IMR-90 (cell line): ENCODE data around the gene AVPR2. TPM values are rescaled to one million over a fixed set of nuclear protein-coding genes. Genes with fewer than 3 reads are reported as not detected.
A peak's percentile ranks its signal among the peaks of the same experiment; 100 is the strongest.

ENCODE experiments used
- ATAC-seq: fragments of 200-7000 bp; cut with Tn5 transposase; 2 replicates; pipeline ENCODE4 v1.9.1; 2020; ENCODE audit warnings: low read depth, mild to moderate bottlenecking, moderate library complexity
- BruUV-seq: library from RNA; stranded (reverse); fragments of 400-500 nt; replicated peaks from 2 replicates; lab custom pipeline; 2021; lab: Mats Ljungman, UMichigan
- CTCF ChIA-PET: fragments of 300-600 bp; formaldehyde crosslinking; extraction: SDS; loops from one replicate; lab custom pipeline; 2021; ENCODE audit warnings: antibody characterized with exemption; lab: Yijun Ruan, JAX
- POLR2A ChIA-PET: fragments of 300-600 bp; sonication (Branson Sonifier 250); formaldehyde crosslinking; loops from one replicate; lab custom pipeline; 2022; ENCODE audit warnings: antibody characterized with exemption; ENCODE audit not compliant: unreplicated experiment; lab: Charles Lee
- DNase-seq: peaks from one replicate; pipeline ENCODE4 v3.0.0; 2013
- H2AFZ ChIP-seq: replicated peaks from 2 replicates; pipeline ENCODE3; 2013; ENCODE audit warnings: low read length, mild to moderate bottlenecking; ENCODE audit not compliant: poor library complexity
- H2AK5ac ChIP-seq: 2 replicates; pipeline ENCODE4 v1.6.1; 2013; ENCODE audit warnings: low read depth, low read length, inconsistent platforms
- H2AK9ac ChIP-seq: replicated peaks from 2 replicates; pipeline ENCODE3; 2013; ENCODE audit warnings: mild to moderate bottlenecking, low read depth, low read length, moderate library complexity; ENCODE audit not compliant: poor library complexity
- H2BK120ac ChIP-seq: 2 replicates; pipeline ENCODE4 v1.6.1; 2013; ENCODE audit warnings: low read depth, low read length, inconsistent platforms
- H2BK15ac ChIP-seq: 3 replicates; pipeline ENCODE4 v1.6.1; 2013; ENCODE audit warnings: low read depth, low read length, inconsistent platforms
- H2BK20ac ChIP-seq: 2 replicates; pipeline ENCODE4 v1.6.1; 2013; ENCODE audit warnings: low read depth, mild to moderate bottlenecking, inconsistent platforms, low read length, moderate library complexity
- H2BK5ac ChIP-seq: 2 replicates; pipeline ENCODE4 v1.6.1; 2013; ENCODE audit warnings: mild to moderate bottlenecking, low read depth, low read length, inconsistent platforms; ENCODE audit not compliant: poor library complexity, severe bottlenecking
- H3K14ac ChIP-seq: replicated peaks from 2 replicates; pipeline ENCODE4 v1.6.1; 2013; ENCODE audit warnings: low read depth, low read length, inconsistent platforms
- H3K18ac ChIP-seq: 2 replicates; pipeline ENCODE4 v1.6.1; 2013; ENCODE audit warnings: low read depth, low read length, control low read depth
- H3K23ac ChIP-seq: 2 replicates; pipeline ENCODE4 v1.6.1; 2013; ENCODE audit warnings: low read depth, low read length, inconsistent platforms
- H3K27ac ChIP-seq: 2 replicates; pipeline ENCODE4 v1.5.1; 2013; ENCODE audit warnings: mild to moderate bottlenecking, control low read depth, low read length; ENCODE audit not compliant: insufficient read depth
- H3K27me3 ChIP-seq: 2 replicates; pipeline ENCODE4 v1.6.1; 2013; ENCODE audit warnings: low read length; ENCODE audit not compliant: control insufficient read depth, insufficient read depth
- H3K36me3 ChIP-seq: 2 replicates; pipeline ENCODE4 v1.6.1; 2013; ENCODE audit warnings: low read length, mixed read lengths; ENCODE audit not compliant: control insufficient read depth, insufficient read depth
- H3K4ac ChIP-seq: 2 replicates; pipeline ENCODE4 v1.6.1; 2013; ENCODE audit warnings: low read depth, low read length, inconsistent platforms
- H3K4me1 ChIP-seq: 2 replicates; pipeline ENCODE4 v1.6.1; 2013; ENCODE audit warnings: low read length, mixed read lengths; ENCODE audit not compliant: control insufficient read depth, insufficient read depth
- H3K4me2 ChIP-seq: 2 replicates; pipeline ENCODE4 v1.6.1; 2013; ENCODE audit warnings: low read depth, mild to moderate bottlenecking, control low read depth, low read length, moderate library complexity
- H3K4me3 ChIP-seq: 2 replicates; pipeline ENCODE4 v1.5.1; 2013; ENCODE audit warnings: low read depth, mild to moderate bottlenecking, control low read depth, low read length, moderate library complexity; ENCODE audit not compliant: insufficient read depth
- H3K56ac ChIP-seq: 2 replicates; pipeline ENCODE4 v1.6.1; 2013; ENCODE audit warnings: low read length, inconsistent platforms; ENCODE audit not compliant: insufficient read depth; ENCODE audit errors: extremely low read depth
- H3K79me1 ChIP-seq, 2 experiments: 2 replicates each; pipeline ENCODE4 v1.6.1; 2013; ENCODE audit warnings: low read length in 2 of 2, inconsistent platforms in 1 of 2, low read depth in 1 of 2
- H3K9ac ChIP-seq: 2 replicates; pipeline ENCODE4 v1.6.1; 2013; ENCODE audit warnings: low read depth, low read length, control low read depth
- H3K9me1 ChIP-seq: 2 replicates; pipeline ENCODE4 v1.6.1; 2013; ENCODE audit warnings: low read length, inconsistent platforms; ENCODE audit not compliant: insufficient read depth
- H3K9me3 ChIP-seq: 2 replicates; pipeline ENCODE4 v1.6.1; 2013; ENCODE audit warnings: low read length; ENCODE audit not compliant: control insufficient read depth, insufficient read depth
- H4K20me1 ChIP-seq: 2 replicates; pipeline ENCODE4 v1.6.1; 2013; ENCODE audit warnings: low read length, inconsistent platforms; ENCODE audit not compliant: insufficient read depth
- H4K5ac ChIP-seq: 2 replicates; pipeline ENCODE4 v1.6.1; 2013; ENCODE audit warnings: mild to moderate bottlenecking, low read depth, low read length, control low read depth
- H4K8ac ChIP-seq, 2 experiments: 2 replicates each; pipeline ENCODE4 v1.6.1; 2013; ENCODE audit warnings: low read depth in 2 of 2, low read length in 2 of 2, control low read depth in 1 of 2, inconsistent platforms in 1 of 2
- H4K91ac ChIP-seq: 2 replicates; pipeline ENCODE4 v1.6.1; 2013; ENCODE audit warnings: low read depth, low read length, inconsistent platforms; ENCODE audit not compliant: insufficient read depth
- BHLHE40 ChIP-seq: fragments of 150-350 bp; IDR thresholded peaks from 2 replicates; pipeline ENCODE4 v1.6.1; 2016; ENCODE audit warnings: mild to moderate bottlenecking, low read depth, low read length
- CEBPB ChIP-seq: IDR thresholded peaks from 2 replicates; pipeline ENCODE4 v1.6.1; 2012; ENCODE audit warnings: low read depth, low read length, improper control_type of control experiment
- CHD1 ChIP-seq: IDR thresholded peaks from 2 replicates; pipeline ENCODE4 v1.6.1; 2012; ENCODE audit warnings: low read depth, low read length, improper control_type of control experiment
- FOS ChIP-seq: fragments of 150-350 bp; IDR thresholded peaks from 2 replicates; pipeline ENCODE4 v1.6.1; 2016; ENCODE audit warnings: low read depth, low read length
- MAZ ChIP-seq: IDR thresholded peaks from 2 replicates; pipeline ENCODE4 v1.6.1; 2012; ENCODE audit warnings: low read depth, mild to moderate bottlenecking, low read length, improper control_type of control experiment, moderate library complexity, borderline replicate concordance
- MXI1 ChIP-seq: IDR thresholded peaks from 2 replicates; pipeline ENCODE4 v1.6.1; 2012; ENCODE audit warnings: low read depth, mild to moderate bottlenecking, low read length, moderate library complexity, borderline replicate concordance
- NFE2L2 ChIP-seq: fragments of 150-350 bp; IDR thresholded peaks from 2 replicates; pipeline ENCODE4 v1.6.1; 2016; ENCODE audit warnings: low read depth, mild to moderate bottlenecking, low read length
- POLR2A ChIP-seq: IDR thresholded peaks from 2 replicates; pipeline ENCODE4 v1.6.1; 2012; ENCODE audit warnings: mild to moderate bottlenecking, low read depth, low read length
- RAD21 ChIP-seq: IDR thresholded peaks from 2 replicates; pipeline ENCODE4 v1.6.1; 2012; ENCODE audit warnings: low read length, improper control_type of control experiment
- RCOR1 ChIP-seq: IDR thresholded peaks from 2 replicates; pipeline ENCODE4 v1.6.1; 2012; ENCODE audit warnings: mild to moderate bottlenecking, low read length, improper control_type of control experiment; ENCODE audit not compliant: insufficient replicate concordance
- SMC3 ChIP-seq: fragments of 150-350 bp; IDR thresholded peaks from 2 replicates; pipeline ENCODE4 v1.6.1; 2016; ENCODE audit warnings: low read depth, mild to moderate bottlenecking, antibody characterized with exemption, low read length, moderate library complexity
- WGBS, 2 experiments: methylation state at CpG; one replicate each; pipeline versions ENCODE4 v1.1.5 to v1.1.7; 2013; ENCODE audit warnings: missing lambda C conversion rate in 2 of 2; ENCODE audit not compliant: insufficient read length in 1 of 2; ENCODE audit errors: extremely low coverage in 2 of 2; 5-methylcytosine and 5-hydroxymethylcytosine counted together
- dilution Hi-C: fragments of 300-500 bp; cut with HindIII; formaldehyde crosslinking; loops from one replicate; pipeline ENCODE4 v1.14.3; 2018; ENCODE audit warnings: low sequenced_read_pairs; ENCODE audit not compliant: unreplicated experiment
- in situ Hi-C: fragments of 300-500 bp; cut with MboI; formaldehyde crosslinking; loops from 3 replicates; pipeline ENCODE4 v1.14.3; 2019; ENCODE audit warnings: low sequenced_read_pairs, inconsistent platforms, mixed read lengths
- intact Hi-C: fragments of 100-400 bp; cut with micrococcal nuclease; formaldehyde crosslinking; loops from 2 replicates; pipeline ENCODE4 v1.10.0; 2022
- polyA plus RNA-seq, 3 experiments: library from polyadenylated mRNA; depleted of rRNA; stranded (reverse); fragments of >200 nt; gene quantifications; 2 replicates each; pipeline ENCODE4 v1.2.3, GENCODE V29; 2012; ENCODE audit warnings: low replicate concordance in 1 of 3
- total RNA-seq: library from RNA; depleted of rRNA; stranded (reverse); fragments of >200 nt; gene quantifications from 2 replicates; pipeline ENCODE4 v1.2.3, GENCODE V29; 2012
- TF ChIP-seq, protein P1 (sequence below): fragments of 150-350 bp; IDR thresholded peaks from 2 replicates; pipeline ENCODE4 v1.6.1; 2017; ENCODE audit warnings: mild to moderate bottlenecking, antibody characterized with exemption, low read length, low read depth
- TF ChIP-seq, protein P2 (sequence below): fragments of 150-350 bp; IDR thresholded peaks from 2 replicates; pipeline ENCODE4 v1.6.1; 2016; ENCODE audit warnings: low read depth, mild to moderate bottlenecking, low read length, moderate library complexity, borderline replicate concordance

AVPR2 gene
- total and polyA plus RNA-seq, 2 of the 4 experiments (the other 2 are of a cell fraction): not detected

DNA sequence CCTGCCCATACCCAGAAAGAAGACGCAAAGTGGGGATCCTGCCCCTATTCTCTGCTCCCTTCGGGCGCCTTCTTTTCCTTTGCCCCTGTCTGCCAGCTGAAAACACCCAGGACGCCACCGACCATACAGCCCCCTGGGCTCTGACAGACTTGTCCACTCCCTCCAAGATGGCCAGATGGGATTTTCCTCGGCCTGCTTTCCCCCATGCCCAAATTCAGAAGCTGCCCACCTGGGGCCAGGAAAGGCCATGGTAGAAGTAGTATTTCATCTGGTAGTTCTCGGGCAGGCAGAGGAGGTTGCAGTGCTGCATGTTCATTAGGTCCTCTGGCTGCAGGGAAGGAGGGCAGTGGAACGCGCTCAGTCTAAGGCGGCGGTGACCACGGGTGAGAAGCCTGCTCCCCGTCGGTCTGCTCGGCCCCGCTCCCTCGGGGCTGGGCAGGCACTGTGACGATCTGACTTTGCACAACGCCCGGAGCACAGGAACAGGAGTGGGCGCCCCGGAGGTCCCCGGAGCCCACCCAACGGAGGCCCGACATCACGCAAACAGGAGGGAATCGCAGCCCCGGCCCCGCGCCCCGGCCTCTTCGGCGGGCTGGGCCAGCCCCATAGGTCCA, 29.8 kb downstream of the AVPR2 start:
- Histone ChIP-seq H2AFZ (peak overlapping the region; percentile 93), H3K27ac (peak overlapping the region; percentile 46), H4K5ac (no peak overlapping the region), H2BK20ac (no peak overlapping the region), H3K14ac (peak overlapping the region; percentile 87), H2BK120ac (no peak overlapping the region), H3K9me3 (no peaks in the 10 kb centered on the region), H3K4me2 (peak overlapping the region; percentile 93), H2BK15ac (no peak overlapping the region), H4K91ac (no peak overlapping the region; the same call in 1 of the 2 replicates), H4K20me1 (peaks cover 20% of the 10 kb centered on the region), H3K4me3 (peak overlapping the region; percentile 97), H3K4me1 (peaks cover 2% of the 10 kb centered on the region; the same call in 1 of the 2 replicates), H3K23ac (peak overlapping the region; percentile 78), H3K79me1 (peaks cover 4 to 9% of the 10 kb centered on the region in 2 experiments; a peak in 2 of 4 replicates), H3K9ac (peak overlapping the region; percentile 79), H2AK9ac (peak overlapping the region; percentile 96), H3K9me1 (no peaks in the 10 kb centered on the region), H3K27me3 (no peaks in the 10 kb centered on the region; the same call in 1 of the 2 replicates), H2AK5ac (peak overlapping the region; percentile 82), H3K36me3 (peaks cover 22% of the 10 kb centered on the region), H3K4ac (peak overlapping the region; percentile 83), H4K8ac (no peak overlapping the region; a peak in 2 of 4 replicates), H2BK5ac (no peak overlapping the region), H3K56ac (0 out of 2 replicates have a peak overlapping the region, but pooled peaks have one; percentile 10), H3K18ac (no peak overlapping the region)
- TF ChIP-seq MAZ (no peak), POLR2A (no peak), CEBPB (no peak), CHD1 (no peak), BHLHE40 (no peak), RCOR1 (no peak), NFE2L2 (no peak), SMC3 (no peak), MXI1 (no peak), FOS (no peak), RAD21 (no peak)
- TF ChIP-seq, protein P1, sequence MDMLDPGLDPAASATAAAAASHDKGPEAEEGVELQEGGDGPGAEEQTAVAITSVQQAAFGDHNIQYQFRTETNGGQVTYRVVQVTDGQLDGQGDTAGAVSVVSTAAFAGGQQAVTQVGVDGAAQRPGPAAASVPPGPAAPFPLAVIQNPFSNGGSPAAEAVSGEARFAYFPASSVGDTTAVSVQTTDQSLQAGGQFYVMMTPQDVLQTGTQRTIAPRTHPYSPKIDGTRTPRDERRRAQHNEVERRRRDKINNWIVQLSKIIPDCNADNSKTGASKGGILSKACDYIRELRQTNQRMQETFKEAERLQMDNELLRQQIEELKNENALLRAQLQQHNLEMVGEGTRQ: no peak
- TF ChIP-seq, protein P2, sequence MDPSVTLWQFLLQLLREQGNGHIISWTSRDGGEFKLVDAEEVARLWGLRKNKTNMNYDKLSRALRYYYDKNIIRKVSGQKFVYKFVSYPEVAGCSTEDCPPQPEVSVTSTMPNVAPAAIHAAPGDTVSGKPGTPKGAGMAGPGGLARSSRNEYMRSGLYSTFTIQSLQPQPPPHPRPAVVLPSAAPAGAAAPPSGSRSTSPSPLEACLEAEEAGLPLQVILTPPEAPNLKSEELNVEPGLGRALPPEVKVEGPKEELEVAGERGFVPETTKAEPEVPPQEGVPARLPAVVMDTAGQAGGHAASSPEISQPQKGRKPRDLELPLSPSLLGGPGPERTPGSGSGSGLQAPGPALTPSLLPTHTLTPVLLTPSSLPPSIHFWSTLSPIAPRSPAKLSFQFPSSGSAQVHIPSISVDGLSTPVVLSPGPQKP: no peak
- CTCF ChIA-PET: interaction anchor here (1.2 to 1.6 kb wide), 2 partner anchors 11 to 13 kb away, joined by 4 to 7 read pairs; no protein-coding TSS in a partner anchor
- POLR2A ChIA-PET: no interaction called here
- DNase-seq (no peak), ATAC-seq (peak; percentile 13)
- in situ Hi-C loops: no loop called here
- WGBS, 2 experiments: 31% methylated on average over 19 of the region's 33 CpGs; no CpG with 5 or more reads in 1 of the 2 experiments
- dilution Hi-C loops: no loop called here
- intact Hi-C loops: no loop called here
- BruUV-seq: no TSS peak
